ENCODE measurements around the gene ANKRD23.

Gene ANKRD23

GRCh38 chr2:96881349-96882195 is 37.8 kb upstream of the ANKRD23 start:
- peak overlapping the region; percentile 98 for H2BK12ac ChIP-seq (ENCODE audit: low read length)

GRCh38 chr2:96880891-96881273 is 37.1 kb upstream of the ANKRD23 start:
- no peak overlapping the region for H3K4me2 ChIP-seq (ENCODE audit: low read length)
- peak overlapping the region; percentile 74 for H4K8ac ChIP-seq (ENCODE audit: low read depth, low read length)
- H3K79me1 ChIP-seq (ENCODE audit: low read length), result peaks cover 74% of the 10 kb centered on the region
- H3K4me1 ChIP-seq (ENCODE audit: control insufficient read depth in 1 of 2, insufficient read depth in 2 of 2, low read length in 2 of 2), result peaks cover 66 to 73% of the 10 kb centered on the region in 2 experiments
- no peak overlapping the region for H3K23ac ChIP-seq (ENCODE audit: low read length)
- H2BK12ac ChIP-seq (ENCODE audit: low read length), result peak overlapping the region; percentile 98
- WGBS (ENCODE audit: extremely low coverage, insufficient coverage, insufficient read length), result no CpG with 5 or more reads among the region's 6 CpGs
- no peak overlapping the region for H2AFZ ChIP-seq (ENCODE audit: insufficient read depth, low read length, poor library complexity)
- H3K14ac ChIP-seq (ENCODE audit: low read length), result peak overlapping the region; percentile 91
- peak overlapping the region; percentile 70 for H4K12ac ChIP-seq (ENCODE audit: low read depth, low read length)
- peaks cover 36% of the 10 kb centered on the region for H3K79me2 ChIP-seq (ENCODE audit: control insufficient read depth, insufficient read depth, low read length, poor library complexity)
- no peak for DNase-seq
- H2AK5ac ChIP-seq (ENCODE audit: low read length), result peak overlapping the region; percentile 92
- H3K27ac ChIP-seq (ENCODE audit: low read depth, low read length), result peak overlapping the region; percentile 89
- H4K91ac ChIP-seq (ENCODE audit: low read depth, low read length), result peak overlapping the region; percentile 97
- no peaks in the 10 kb centered on the region for H3K27me3 ChIP-seq (ENCODE audit: insufficient read depth, low read length)
- H3K4ac ChIP-seq (ENCODE audit: low read depth, low read length), result peak overlapping the region; percentile 68
- H3K18ac ChIP-seq (ENCODE audit: low read length), result peak overlapping the region; percentile 87
- H2BK5ac ChIP-seq (ENCODE audit: low read depth, low read length, poor library complexity), result peak overlapping the region; percentile 89
- H3K9ac ChIP-seq (ENCODE audit: low read length), result no peak overlapping the region
- H2BK120ac ChIP-seq (ENCODE audit: insufficient read depth, low read length, poor library complexity), result peak overlapping the region; percentile 93
- peaks cover 2% of the 10 kb centered on the region for H3K9me3 ChIP-seq (ENCODE audit: insufficient read depth, low read depth, low read length)
- no peak overlapping the region for H3K4me3 ChIP-seq (ENCODE audit: low read depth, low read length)
- no peaks in the 10 kb centered on the region for H3K36me3 ChIP-seq (ENCODE audit: control insufficient read depth in 1 of 2, insufficient read depth in 2 of 2, low read length in 2 of 2)

More at GRCh38 chr2:96881349-96882195, 37.8 kb upstream of the ANKRD23 start:
- Histone ChIP-seq H3K79me1 (ENCODE audit: low read length) (peaks cover 73% of the 10 kb centered on the region), H3K4me2 (ENCODE audit: low read length) (peak overlapping the region; percentile 54), H4K12ac (ENCODE audit: low read depth, low read length) (no peak overlapping the region), H3K4me3 (ENCODE audit: low read depth, low read length) (no peak overlapping the region), H3K9me3 (ENCODE audit: insufficient read depth, low read depth, low read length) (peaks cover 4% of the 10 kb centered on the region), H2BK5ac (ENCODE audit: low read depth, low read length, poor library complexity) (peak overlapping the region; percentile 89), H2AFZ (ENCODE audit: insufficient read depth, low read length, poor library complexity) (peak overlapping the region; percentile 45), H3K4ac (ENCODE audit: low read depth, low read length) (peak overlapping the region; percentile 57), H3K9ac (ENCODE audit: low read length) (no peak overlapping the region), H2BK120ac (ENCODE audit: insufficient read depth, low read length, poor library complexity) (peak overlapping the region; percentile 97), H4K91ac (ENCODE audit: low read depth, low read length) (peak overlapping the region; percentile 97), H3K18ac (ENCODE audit: low read length) (peak overlapping the region; percentile 87), H2AK5ac (ENCODE audit: low read length) (peak overlapping the region; percentile 92), H4K8ac (ENCODE audit: low read depth, low read length) (peak overlapping the region; percentile 83), H3K27ac (ENCODE audit: low read depth, low read length) (peak overlapping the region; percentile 89), H3K14ac (ENCODE audit: low read length) (peak overlapping the region; percentile 91), H3K27me3 (ENCODE audit: insufficient read depth, low read length) (no peaks in the 10 kb centered on the region), H3K4me1 (ENCODE audit: control insufficient read depth in 1 of 2, insufficient read depth in 2 of 2, low read length in 2 of 2) (peaks cover 68 to 73% of the 10 kb centered on the region in 2 experiments), H3K79me2 (ENCODE audit: control insufficient read depth, insufficient read depth, low read length, poor library complexity) (peaks cover 34% of the 10 kb centered on the region), H3K23ac (ENCODE audit: low read length) (no peak overlapping the region), H3K36me3 (ENCODE audit: control insufficient read depth in 1 of 2, insufficient read depth in 2 of 2, low read length in 2 of 2) (no peaks in the 10 kb centered on the region)
- peak; percentile 80 to 81 for DNase-seq
- no CpG with 5 or more reads among the region's 10 CpGs for WGBS (ENCODE audit: extremely low coverage, insufficient coverage, insufficient read length)

GRCh38 chr2:96879545-96880040 is 35.8 kb upstream of the ANKRD23 start:
- Histone ChIP-seq H3K9me3 (ENCODE audit: insufficient read depth, low read depth, low read length) (peaks cover 2% of the 10 kb centered on the region), H2BK12ac (ENCODE audit: low read length) (peak overlapping the region; percentile 4), H2AFZ (ENCODE audit: insufficient read depth, low read length, poor library complexity) (no peak overlapping the region), H4K12ac (ENCODE audit: low read depth, low read length) (no peak overlapping the region), H3K4ac (ENCODE audit: low read depth, low read length) (peak overlapping the region; percentile 16), H3K27me3 (ENCODE audit: insufficient read depth, low read length) (no peaks in the 10 kb centered on the region), H3K36me3 (ENCODE audit: control insufficient read depth in 1 of 2, insufficient read depth in 2 of 2, low read length in 2 of 2) (no peaks in the 10 kb centered on the region), H3K4me2 (ENCODE audit: low read length) (no peak overlapping the region), H2AK5ac (ENCODE audit: low read length) (peak overlapping the region; percentile 4), H3K23ac (ENCODE audit: low read length) (no peak overlapping the region), H4K8ac (ENCODE audit: low read depth, low read length) (peak overlapping the region; percentile 34), H3K79me1 (ENCODE audit: low read length) (peaks cover 73% of the 10 kb centered on the region), H4K91ac (ENCODE audit: low read depth, low read length) (peak overlapping the region; percentile 97), H3K4me1 (ENCODE audit: control insufficient read depth in 1 of 2, insufficient read depth in 2 of 2, low read length in 2 of 2) (peaks cover 66 to 73% of the 10 kb centered on the region in 2 experiments), H3K14ac (ENCODE audit: low read length) (peak overlapping the region; percentile 3), H3K9ac (ENCODE audit: low read length) (no peak overlapping the region), H3K4me3 (ENCODE audit: low read depth, low read length) (no peak overlapping the region), H3K18ac (ENCODE audit: low read length) (peak overlapping the region; percentile 0), H3K79me2 (ENCODE audit: control insufficient read depth, insufficient read depth, low read length, poor library complexity) (peaks cover 26% of the 10 kb centered on the region), H2BK5ac (ENCODE audit: low read depth, low read length, poor library complexity) (peak overlapping the region; percentile 27), H2BK120ac (ENCODE audit: insufficient read depth, low read length, poor library complexity) (peak overlapping the region; percentile 6), H3K27ac (ENCODE audit: low read depth, low read length) (peak overlapping the region; percentile 12)
- DNase-seq, result peak in 1 of 2 donors; percentile 30
- WGBS (ENCODE audit: extremely low coverage, insufficient coverage, insufficient read length), result no CpG with 5 or more reads among the region's 18 CpGs

GRCh38 chr2:96878796-96879544 is 35.1 kb upstream of the ANKRD23 start:
- H3K4ac ChIP-seq (ENCODE audit: low read depth, low read length), result peak overlapping the region; percentile 9
- H2AFZ ChIP-seq (ENCODE audit: insufficient read depth, low read length, poor library complexity), result no peak overlapping the region
- WGBS (ENCODE audit: extremely low coverage, insufficient coverage, insufficient read length), result no CpG with 5 or more reads among the region's 22 CpGs

More at GRCh38 chr2:96878796-96879544, 35.1 kb upstream of the ANKRD23 start:
- Histone ChIP-seq H3K4me3 (ENCODE audit: low read depth, low read length) (no peak overlapping the region), H3K79me2 (ENCODE audit: control insufficient read depth, insufficient read depth, low read length, poor library complexity) (peaks cover 21% of the 10 kb centered on the region), H2BK120ac (ENCODE audit: insufficient read depth, low read length, poor library complexity) (peak overlapping the region; percentile 74), H3K27ac (ENCODE audit: low read depth, low read length) (no peak overlapping the region), H2BK12ac (ENCODE audit: low read length) (peak overlapping the region; percentile 4), H2BK5ac (ENCODE audit: low read depth, low read length, poor library complexity) (no peak overlapping the region), H3K18ac (ENCODE audit: low read length) (no peak overlapping the region), H3K14ac (ENCODE audit: low read length) (peak overlapping the region; percentile 57), H3K79me1 (ENCODE audit: low read length) (peaks cover 73% of the 10 kb centered on the region), H3K36me3 (ENCODE audit: control insufficient read depth in 1 of 2, insufficient read depth in 2 of 2, low read length in 2 of 2) (no peaks in the 10 kb centered on the region), H3K23ac (ENCODE audit: low read length) (no peak overlapping the region), H4K12ac (ENCODE audit: low read depth, low read length) (no peak overlapping the region), H3K9me3 (ENCODE audit: insufficient read depth, low read depth, low read length) (peaks cover 2% of the 10 kb centered on the region), H3K9ac (ENCODE audit: low read length) (no peak overlapping the region), H3K4me1 (ENCODE audit: control insufficient read depth in 1 of 2, insufficient read depth in 2 of 2, low read length in 2 of 2) (peaks cover 64 to 72% of the 10 kb centered on the region in 2 experiments), H3K4me2 (ENCODE audit: low read length) (no peak overlapping the region), H2AK5ac (ENCODE audit: low read length) (peak overlapping the region; percentile 75), H4K8ac (ENCODE audit: low read depth, low read length) (no peak overlapping the region), H3K27me3 (ENCODE audit: insufficient read depth, low read length) (no peaks in the 10 kb centered on the region), H4K91ac (ENCODE audit: low read depth, low read length) (peak overlapping the region; percentile 97)
- no peak for DNase-seq

Data from trophoblast cell (in vitro differentiated cells and primary cell).